ENCODE measurements around the gene FUNDC2. TPM values are rescaled to one million over a fixed set of nuclear protein-coding genes. Genes with fewer than 3 reads are reported as not detected.
A peak's percentile ranks its signal among the peaks of the same experiment; 100 is the strongest.

FUNDC2 gene
- total RNA-seq, 1 donor from 2014 or later, result 30.9 TPM

DNA sequence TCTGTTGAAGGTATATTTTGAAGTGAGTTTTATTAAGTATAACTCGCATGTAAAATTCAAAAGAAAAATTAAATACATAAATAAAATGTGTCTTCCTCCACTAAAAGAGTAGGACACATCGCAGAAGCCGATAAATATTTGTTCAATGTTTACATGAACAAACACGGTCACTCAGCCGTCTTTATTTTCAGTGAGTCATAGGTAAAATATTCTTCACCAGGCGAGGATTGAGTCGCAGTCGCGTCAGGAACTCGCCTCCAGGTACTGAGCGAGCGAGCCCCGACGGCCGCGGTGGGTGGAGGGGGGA, 271 bp upstream of the FUNDC2 start:
- ATAC-seq, result no peak

DNA sequence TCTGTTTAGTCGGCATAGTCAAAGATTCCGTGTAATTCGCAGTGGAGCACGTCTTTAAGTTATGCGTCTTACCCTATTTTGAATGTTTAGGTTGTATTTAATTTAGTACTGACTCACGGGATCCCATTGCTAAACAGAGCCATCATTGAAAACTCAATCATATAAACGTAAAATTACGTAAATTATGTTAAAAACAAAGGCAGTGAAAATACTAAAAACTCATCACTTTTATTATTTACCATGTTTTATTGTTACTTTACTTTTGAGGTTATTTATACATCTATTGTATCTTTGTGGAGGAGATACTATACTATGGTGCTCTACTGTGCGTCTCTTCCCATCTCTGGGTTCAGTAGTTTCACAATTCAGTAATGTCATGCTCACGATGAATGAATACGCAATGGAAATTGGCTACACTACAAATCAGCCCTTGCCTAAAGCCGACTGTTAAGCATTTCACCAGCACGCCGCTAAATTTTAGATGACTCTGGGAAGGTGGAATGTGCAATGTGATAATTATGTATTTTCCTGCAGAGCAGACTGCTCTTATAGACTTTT, 944 bp downstream of the FUNDC2 start:
- ATAC-seq, result peak; percentile 43

DNA sequence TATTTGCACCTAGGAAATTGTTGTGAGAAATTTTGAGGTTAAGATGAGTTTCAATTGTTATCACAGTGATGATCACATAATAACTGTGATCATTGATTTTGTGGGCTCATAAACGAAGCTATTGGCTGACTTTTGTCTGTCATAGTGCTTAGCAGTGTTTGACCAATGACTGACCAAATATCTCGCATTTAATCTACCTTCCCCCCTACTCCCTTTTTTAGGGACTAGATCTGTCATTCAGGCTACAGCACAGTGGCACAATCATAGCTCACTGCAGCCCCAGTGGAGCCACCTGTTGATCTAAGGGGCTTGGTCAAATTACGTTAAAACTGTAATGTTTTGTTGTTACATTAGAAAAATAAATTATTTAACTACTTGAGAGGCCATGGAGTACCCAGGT, 1.5 kb downstream of the FUNDC2 start:
- no peak for ATAC-seq

DNA sequence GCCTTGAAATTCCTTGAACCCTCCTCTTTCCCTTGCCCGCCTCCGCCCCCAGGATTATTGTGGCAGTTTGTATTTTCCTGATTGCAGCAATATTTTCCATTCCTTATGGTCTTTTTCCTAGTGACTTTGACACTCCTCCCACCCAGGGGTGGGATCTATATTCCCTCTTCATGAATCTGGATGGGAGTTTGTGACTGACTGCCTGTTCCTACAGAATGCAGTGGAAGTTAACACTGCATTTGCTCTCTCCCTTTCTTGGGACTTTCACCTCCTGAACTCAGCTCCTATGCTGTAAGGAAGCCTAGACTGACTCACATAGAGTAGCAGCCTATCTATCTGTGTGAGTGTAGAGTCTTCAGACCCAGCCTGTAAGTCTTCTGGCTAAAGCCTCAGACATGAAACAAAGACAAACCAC, 2.2 kb downstream of the FUNDC2 start:
- no peak for ATAC-seq

DNA sequence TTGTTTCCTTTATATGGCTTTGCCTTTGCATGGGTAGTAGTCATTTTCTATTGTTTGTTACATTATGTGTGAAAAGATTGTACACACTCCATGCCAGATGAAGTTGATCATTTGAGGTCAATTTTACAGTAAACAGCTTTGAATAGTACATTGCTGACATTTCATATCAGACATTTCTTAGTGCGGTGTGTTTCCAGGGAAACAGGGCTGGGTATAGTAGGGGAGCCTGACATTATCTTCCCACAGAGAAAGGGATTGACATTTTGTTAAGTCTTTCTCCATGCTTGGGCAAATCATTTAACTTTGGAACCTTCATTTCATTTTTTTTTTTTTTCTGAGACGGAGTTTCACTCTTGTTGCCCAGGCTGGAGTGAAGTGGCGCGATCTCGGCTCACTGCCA, 5.0 kb downstream of the FUNDC2 start:
- no peak for ATAC-seq

DNA sequence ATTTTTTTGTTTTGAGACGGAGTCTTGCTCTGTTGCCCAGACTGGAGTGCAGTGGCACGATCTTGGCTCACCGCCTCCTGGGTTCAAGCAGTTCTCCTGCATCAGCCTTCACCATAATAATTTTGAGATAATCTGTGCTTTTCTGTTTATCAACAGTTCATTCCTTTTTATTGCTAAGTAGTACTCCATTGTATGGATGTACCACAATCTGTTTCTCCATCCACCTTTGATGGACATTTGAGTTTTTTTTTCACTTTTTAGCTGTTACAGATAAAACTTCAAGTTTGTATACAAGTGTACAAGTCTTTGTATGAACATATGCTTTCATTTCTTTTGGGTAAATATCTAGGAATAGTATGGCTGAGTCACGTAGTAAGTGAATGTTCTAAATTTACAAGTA, 9.0 kb downstream of the FUNDC2 start:
- ATAC-seq, result no peak

DNA sequence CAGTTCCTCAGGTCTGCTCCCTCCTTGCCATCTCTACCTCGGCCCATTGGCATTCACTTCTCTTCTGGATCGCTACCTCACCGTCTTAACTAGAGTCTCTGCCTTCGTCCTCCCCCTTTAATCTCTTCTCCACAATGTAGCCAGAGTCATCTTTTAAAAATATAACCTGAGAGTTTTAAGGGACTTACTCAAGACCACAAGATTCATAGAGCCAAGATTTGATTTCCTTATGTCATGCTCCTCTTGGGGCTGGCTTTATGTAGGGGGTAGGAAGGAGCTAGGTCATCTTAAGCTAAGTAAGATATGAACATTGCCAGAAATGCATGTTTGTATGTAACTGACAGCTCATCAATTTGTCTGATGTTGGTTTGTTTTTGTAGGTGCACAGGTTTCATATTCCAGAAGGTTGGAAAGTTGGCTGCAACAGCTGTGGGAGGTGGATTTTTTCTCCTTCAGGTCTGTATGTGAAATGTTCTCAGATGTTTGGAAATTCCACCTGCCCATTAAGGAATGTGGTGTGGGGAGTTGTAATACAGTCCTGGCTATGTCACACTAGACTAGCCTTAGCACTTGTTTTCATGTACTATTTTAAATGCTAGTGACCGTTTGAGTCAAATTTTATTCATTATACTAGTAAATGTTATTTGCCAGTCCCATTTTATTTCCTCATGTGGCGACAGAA, 19.6 kb downstream of the FUNDC2 start:
- no peak for ATAC-seq

DNA sequence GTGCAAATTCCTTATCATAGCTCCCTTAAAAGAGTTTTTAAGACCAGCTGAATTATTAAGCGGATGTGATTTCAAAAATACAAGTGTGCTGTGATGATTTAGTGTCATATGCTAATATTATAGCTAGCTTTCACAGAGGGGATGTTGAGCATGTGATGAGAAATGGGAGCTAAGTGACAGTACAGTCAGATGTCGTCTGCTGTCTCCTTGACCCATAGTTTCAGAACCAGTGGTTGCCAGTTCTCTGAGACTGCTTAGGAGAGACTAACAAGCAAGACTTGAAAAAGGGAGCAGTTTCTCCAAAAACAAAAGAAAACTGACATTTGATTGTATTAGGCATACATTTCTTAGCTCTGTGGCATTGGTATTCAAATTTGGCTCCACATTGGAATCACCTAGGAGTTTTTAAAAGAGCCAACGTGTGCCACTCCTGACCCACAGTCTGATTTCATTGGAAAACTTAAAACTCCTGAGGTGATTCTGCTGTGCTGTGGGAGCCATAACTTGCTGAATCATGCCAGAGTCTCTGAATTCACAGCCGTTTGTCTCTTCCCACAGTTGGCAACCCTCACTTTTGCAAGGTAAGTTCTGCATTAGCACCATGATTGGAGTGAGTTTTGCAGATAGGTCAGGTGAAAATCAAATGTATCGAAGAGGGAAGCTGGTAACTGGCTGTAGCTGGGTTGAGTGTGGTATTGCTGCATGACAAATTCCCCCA, 20.3 kb downstream of the FUNDC2 start:
- ATAC-seq, result no peak

DNA sequence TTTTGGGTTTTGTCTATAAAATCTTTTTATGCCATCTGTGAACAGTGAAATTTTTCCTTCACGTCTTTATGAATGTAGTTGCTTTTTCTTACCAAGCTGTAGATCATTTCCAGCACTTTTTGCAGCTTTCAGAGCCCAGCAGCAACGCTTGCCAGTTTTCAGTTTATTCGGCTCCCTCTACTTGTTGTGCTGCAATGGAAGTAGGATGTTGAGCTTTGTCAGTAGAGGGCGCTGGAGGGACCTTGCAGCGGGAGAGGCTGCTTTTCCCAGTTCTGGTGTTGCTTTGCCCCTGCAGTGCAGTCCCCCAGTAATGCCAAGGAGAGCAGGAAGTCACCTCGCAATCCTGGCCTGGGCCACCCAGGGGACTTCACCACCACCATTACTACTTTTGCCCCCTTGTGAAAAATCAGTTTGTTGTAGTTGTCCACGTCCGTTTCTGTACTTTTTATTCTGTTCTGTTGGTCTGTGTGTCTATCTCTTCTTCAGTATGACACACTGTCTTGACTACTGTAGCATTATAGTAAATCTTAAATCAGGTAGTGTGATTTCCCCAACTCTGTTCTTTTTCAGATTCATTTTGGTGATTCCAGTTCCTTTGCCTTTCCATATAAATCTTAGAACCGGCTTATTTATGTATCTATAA, 22.5 kb downstream of the FUNDC2 start:
- no peak for ATAC-seq

DNA sequence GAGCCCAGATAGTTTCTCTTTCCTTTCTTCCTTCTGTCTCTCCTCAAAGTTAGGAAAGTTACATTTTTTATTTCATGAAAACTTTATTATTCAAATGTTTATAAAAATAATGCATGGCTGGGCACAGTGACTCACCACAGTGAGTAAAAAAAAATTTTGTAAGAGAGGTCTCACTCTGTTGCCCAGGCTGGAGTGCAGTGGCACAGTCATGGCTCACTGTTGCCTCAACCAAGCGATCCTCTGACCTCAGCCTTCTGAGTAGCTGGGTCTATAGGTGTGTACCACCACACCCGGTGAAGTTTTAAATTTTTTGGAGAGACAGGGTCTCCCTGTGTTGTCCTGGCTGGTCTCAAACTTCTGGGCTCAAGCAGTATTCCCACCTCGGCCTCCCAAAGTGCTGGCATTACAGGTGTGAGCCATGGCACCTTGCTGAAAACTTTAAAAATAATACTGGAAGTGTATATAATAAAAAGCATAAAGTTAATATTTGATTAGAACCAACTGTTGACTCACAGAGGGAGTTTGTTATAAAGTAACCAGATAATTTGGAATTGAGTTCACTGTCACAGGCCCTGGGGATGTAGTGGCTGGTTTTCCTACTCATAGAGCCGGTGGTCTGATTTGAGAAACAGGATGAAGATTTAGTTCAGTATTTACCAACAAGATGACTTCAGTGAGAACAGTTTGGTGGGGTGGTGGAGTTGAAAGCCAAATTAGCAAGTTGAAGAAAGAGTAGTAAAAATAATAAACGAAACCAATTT, 26.3 kb downstream of the FUNDC2 start:
- no peak for ATAC-seq

DNA sequence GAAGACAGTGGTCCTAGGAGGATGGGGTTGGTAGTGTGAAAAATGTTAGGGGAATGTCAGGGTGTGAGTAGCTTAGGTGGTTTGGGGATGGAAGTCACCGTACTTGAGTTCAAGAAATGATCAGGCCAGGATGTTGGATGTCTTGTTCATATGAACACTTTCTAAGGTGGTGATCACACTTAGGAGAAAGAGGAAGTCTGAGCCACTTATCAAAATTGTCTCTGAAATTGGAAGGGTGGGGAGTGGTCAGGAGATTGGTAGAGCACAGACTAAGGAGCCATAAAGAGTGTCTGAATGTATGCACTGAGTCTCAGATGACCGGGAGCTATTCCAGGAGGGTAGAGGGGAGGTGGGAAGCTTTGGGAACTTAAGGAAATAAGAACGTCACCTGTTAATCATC, 27.0 kb downstream of the FUNDC2 start:
- ATAC-seq, result no peak

DNA sequence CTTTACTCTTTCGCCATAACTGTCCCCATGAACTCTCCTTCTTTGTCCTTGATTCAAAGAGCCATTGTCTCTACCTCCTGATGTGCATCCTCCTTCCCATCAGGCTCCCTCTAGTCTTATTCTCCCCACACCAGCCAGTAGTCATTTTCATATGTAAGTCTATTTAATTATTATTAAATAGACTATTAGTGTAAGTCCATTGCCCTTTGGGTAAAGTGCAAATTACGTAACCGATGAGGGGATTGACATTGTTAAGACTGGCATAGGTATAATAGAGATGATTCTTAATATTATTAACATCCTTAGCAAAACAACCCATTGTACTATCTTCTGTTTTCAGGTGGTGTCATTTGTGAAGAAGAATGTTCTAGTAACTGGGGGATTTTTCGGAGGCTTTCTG, 27.6 kb downstream of the FUNDC2 start:
- ATAC-seq, result no peak

DNA sequence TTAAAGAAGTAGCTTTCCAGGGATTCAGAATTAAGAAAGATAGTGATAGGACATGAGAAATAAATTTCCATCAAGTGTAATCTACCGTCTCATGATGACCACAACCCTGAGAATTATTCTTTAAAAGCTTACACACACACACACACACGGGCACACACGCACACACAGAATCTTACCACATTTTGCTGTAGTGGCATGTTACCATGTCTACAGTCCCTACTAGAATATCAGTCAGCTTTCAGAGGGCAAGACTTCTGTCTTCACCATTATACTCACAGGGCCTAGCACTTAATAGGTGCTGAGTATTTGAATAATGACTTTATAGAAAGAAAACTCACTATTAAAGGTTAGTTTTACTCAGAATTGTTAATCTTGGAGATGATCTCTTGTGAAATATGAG, 28.9 kb downstream of the FUNDC2 start:
- no peak for ATAC-seq

DNA sequence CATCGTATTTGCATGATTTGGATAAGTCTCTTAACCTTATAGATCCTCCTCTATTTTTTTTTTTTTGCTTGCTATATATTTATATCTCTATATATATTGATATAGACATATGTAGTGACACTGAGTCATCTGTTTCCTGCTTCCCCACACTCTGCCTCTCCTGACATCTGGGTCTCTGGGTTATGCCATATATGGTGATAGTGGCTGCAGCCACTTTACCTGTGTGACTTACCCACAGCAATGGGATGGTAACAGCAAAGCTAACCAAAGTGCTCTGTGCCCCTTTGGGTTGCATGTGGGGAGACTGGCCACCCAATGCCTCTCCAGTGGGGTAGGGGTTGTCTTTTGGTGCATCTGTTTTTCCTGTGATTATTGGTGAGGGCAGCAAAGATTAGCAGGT, 29.8 kb downstream of the FUNDC2 start:
- no peak for ATAC-seq

DNA sequence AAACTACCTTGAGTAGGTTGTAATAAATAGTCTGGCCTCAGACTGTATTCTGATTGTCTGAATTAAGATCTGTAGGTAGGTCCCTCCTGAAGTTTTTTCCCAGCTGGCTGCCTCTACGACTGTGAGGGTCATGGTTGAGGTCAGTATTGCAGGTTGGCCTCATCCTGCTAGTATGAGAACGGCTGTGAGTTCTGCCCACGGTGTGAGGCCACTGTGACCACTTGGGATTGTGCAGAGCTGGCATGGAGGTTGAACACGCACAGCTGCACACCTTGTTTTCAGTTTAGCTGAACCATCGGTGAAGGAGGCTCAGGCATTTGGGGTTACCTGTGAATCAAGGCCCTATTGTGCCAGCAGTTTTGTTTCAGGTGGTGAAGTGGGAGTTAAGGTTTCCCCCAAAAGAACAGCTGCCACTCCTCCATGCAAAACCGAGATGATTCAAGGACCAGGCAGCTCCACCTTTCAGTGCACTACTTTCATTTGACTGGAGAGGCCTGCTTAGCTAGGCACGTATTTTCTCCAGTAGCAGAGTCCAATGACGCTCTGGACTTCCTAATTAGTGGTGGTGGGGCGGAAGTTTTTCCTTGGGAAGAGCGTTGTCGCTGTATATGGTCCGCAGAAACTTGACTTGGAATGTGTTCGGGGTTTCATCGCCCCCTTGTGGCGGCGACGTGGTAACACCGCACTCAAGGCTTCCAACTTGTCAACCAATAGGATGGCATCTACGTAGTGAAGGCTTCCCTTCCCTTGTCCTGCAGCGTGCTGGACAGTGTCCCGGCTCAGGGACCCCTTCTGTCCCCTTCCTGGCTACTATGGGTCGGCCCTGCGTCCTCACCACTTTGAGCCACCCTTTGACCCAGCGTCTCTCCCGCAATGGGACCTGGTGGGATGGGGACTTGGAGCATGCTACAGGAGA, 30.5 kb downstream of the FUNDC2 start:
- ATAC-seq, result peak; percentile 92

DNA sequence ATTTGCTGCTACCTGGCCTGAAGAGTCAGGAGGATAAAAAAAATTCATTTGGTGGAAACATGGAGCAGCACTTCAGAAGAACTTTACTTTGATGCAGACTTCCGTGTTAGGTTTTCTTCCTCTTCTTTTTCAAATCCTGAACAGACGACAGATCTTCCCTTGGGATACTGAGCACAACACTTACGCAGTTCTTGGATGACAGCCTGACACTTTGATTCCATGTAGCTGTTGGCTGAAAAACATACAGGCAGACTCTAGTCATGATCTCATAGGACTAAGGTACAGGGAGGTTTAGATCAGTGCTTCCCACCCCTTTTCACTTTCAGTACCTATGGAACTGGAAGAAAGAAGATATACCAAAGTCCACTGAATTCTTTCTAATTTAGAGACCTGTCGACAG, 35.1 kb downstream of the FUNDC2 start:
- no peak for ATAC-seq

DNA sequence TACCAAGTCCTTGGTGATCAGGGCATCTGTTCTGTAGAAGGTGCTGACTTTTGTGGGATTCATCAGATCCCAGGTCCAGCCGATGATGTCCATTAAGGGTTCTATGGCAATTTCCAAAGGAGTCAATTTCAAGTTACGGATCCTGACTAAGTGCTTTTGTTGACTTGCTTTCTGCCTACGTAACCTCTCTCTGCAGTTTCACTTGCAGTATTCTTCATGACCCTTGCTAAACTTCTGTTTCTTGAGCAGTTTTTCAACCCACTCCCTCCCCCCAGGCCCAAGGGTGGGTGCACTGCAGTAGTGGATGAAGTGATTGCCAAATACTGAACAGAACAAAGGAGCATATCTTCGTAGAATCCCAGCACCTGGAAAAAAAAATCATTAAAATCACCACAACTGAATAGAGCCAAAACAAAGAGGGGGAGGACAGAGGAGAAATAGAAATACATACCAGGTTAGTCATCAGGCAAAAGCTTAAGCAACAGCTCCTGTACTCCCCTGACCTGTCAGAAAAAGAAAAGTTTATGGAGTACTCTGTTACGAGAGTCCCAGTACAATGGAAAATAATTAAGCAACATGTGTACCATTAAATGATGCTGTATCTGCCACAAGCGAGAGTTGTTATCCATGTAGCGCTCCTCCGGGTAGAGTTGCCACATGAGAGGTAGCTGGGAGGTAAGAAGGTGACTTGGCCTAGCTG, 38.5 kb downstream of the FUNDC2 start:
- ATAC-seq, result peak; percentile 64

DNA sequence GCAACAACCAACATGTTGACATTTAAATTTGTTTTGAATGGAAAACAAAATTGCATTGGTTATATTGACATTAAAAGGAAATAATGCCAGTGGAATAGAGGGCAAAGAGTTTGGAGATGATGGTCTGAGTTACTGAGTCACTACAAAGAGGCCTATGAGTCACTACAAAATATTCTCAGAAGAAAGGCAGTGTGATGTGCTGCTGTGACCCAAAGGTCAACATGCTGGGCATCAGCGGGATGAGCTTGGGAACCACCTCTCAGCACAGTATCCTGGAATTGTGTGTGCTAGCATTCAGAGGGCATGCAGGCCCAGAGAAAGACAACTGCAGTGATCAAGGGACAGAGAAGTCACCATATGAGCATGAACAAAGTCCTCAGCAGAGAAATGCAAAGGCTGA, 41.5 kb downstream of the FUNDC2 start:
- no peak for ATAC-seq

DNA sequence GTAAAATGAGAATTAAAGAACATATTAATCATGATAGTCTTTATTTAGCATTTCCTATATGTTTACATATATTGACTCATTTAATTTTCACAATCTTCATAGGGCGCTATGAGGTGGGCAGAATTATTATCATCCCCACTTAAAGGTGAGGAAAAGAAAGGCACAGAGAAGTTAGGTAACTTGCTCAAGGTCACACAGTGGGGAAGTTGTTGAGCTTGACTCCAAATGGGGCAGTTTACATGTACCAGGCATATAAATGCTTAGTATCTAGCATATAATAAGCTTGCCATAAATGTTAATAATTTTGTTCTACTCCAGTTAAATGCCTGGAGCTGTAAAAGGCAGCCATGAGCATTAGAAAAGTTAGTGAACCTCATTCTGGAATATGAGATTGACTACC, 42.8 kb downstream of the FUNDC2 start:
- ATAC-seq, result no peak

DNA sequence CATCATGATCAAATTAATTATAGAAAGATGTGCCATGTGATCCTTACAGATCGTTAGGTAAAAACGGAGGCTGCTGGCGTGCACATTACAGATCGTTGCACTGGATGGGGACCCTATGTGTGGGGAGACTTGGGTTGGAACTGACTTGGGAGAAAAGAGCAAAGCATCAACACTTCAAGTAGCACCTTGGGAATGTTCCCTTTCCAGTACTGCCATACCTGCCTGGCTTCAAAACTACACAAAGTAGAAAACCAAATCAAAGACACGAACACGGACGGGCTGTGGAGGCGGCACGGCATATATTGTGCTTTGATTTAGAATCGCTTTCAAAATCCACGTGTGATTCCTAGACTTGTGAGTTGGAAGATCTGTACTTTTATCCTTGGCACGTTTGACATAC, 43.4 kb downstream of the FUNDC2 start:
- no peak for ATAC-seq

DNA sequence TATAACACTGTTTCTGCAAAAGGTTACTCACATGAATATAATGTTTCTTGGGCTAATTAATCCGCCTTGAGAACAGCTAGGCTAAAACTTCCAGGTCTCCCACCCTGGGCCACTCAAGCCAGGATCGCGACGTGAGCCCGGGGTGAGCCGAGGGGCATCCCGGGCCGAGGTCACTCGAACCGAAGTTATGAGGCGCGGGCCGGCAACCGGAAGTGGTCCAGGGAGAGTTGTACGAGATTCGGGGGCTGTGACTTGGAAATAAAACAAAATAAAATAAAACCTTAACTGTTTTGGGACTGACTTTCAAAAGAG, 44.0 kb downstream of the FUNDC2 start:
- no peak for ATAC-seq

Data from esophagus mucosa (tissue), 1 donor.